HCT116 (cell line): ENCODE measurements around the gene IFI30. TPM values are rescaled to one million over a fixed set of nuclear protein-coding genes. Genes with fewer than 3 reads are reported as not detected.

Experiments
- ATAC-seq: fragments of 200-7000 bp; cut with Tn5 transposase; 2 replicates; pipeline ENCODE4 v1.9.1; 2020; ENCODE audit warnings: mild to moderate bottlenecking, moderate library complexity
- BruUV-seq: library from RNA; stranded (reverse); fragments of 400-500 nt; replicated peaks from 2 replicates; lab custom pipeline; 2021; lab: Mats Ljungman, UMichigan
- CTCF ChIA-PET: fragments of 300-600 bp; sonication (Branson Sonifier 250); formaldehyde crosslinking; loops from one replicate; lab custom pipeline; 2021; ENCODE audit warnings: antibody characterized with exemption; lab: Charles Lee
- POLR2A ChIA-PET: fragments of 300-600, 350-600 bp; sonication (Branson Sonifier 250); formaldehyde crosslinking; loops from one replicate; lab custom pipeline; 2021; ENCODE audit warnings: antibody characterized with exemption; lab: Charles Lee
- RAD21 ChIA-PET, 2 experiments: fragments of 300-600 bp; sonication (Branson Sonifier 250); formaldehyde crosslinking; loops; one replicate each; lab custom pipeline; 2023; ENCODE audit warnings: low total read pairs in 2 of 2; ENCODE audit not compliant: uncharacterized antibody in 2 of 2, unreplicated experiment in 2 of 2, low non-redundant PET in 1 of 2; lab: Charles Lee
- DNase-seq: peaks from one replicate; pipeline ENCODE4 v3.0.0-alpha.2; 2010; ENCODE audit warnings: low read depth, low spot score
- H2AFZ ChIP-seq: fragments of 200-600 bp; shearing (Covaris generic), sonication (generic); 2 replicates; pipeline ENCODE4 v1.6.1; 2017; ENCODE audit warnings: low read depth, mixed run types, mixed read lengths, antibody characterized with exemption, low read length; ENCODE audit not compliant: poor library complexity, severe bottlenecking
- H3K27ac ChIP-seq: 2 replicates; pipeline ENCODE4 v1.5.1; 2012; ENCODE audit warnings: low read depth, low read length
- H3K27me3 ChIP-seq: fragments of 200-600 bp; sonication (generic); 2 replicates; pipeline ENCODE4 v1.6.1; 2016; ENCODE audit warnings: mixed run types, low read length, mixed read lengths; ENCODE audit not compliant: insufficient read depth
- H3K36me3 ChIP-seq, 2 experiments: fragments of 200-500 bp in 1 of 2; fragments of 200-600 bp in 1 of 2; sonication (Bioruptor generic) in 1 of 2; sonication (generic) in 1 of 2; 2 replicates each; pipeline versions ENCODE4 v1.5.1 to v1.6.1; 2014 to 2016; ENCODE audit warnings: low read length in 2 of 2, inconsistent platforms in 1 of 2, mixed read lengths in 1 of 2, mixed run types in 1 of 2; ENCODE audit not compliant: insufficient read depth in 2 of 2, control insufficient read depth in 1 of 2
- H3K4me1 ChIP-seq, 2 experiments: fragments of 200-600 bp in 1 of 2; sonication (generic) in 1 of 2; 2 replicates each; pipeline versions ENCODE4 v1.5.1 to v1.6.1; 2012 to 2017; ENCODE audit warnings: low read length in 2 of 2, inconsistent platforms in 1 of 2, mild to moderate bottlenecking in 1 of 2, mixed read lengths in 1 of 2, mixed run types in 1 of 2, moderate library complexity in 1 of 2; ENCODE audit not compliant: insufficient read depth in 2 of 2, control insufficient read depth in 1 of 2
- H3K4me2 ChIP-seq: fragments of 200-600 bp; sonication (generic); 2 replicates; pipeline ENCODE4 v1.6.1; 2017; ENCODE audit warnings: mixed run types, low read length, mixed read lengths
- H3K4me3 ChIP-seq, 2 experiments: fragments of 200-600 bp in 1 of 2; sonication (generic) in 1 of 2; replicated peaks in 1 of 2; 2 replicates each; pipeline ENCODE4 v1.5.1; 2011 to 2016; ENCODE audit warnings: low read length in 2 of 2, control low read depth in 1 of 2, low read depth in 1 of 2, mild to moderate bottlenecking in 1 of 2, mixed read lengths in 1 of 2, mixed run types in 1 of 2
- H3K79me2 ChIP-seq: fragments of 200-600 bp; sonication (generic); 2 replicates; pipeline ENCODE4 v1.6.1; 2017; ENCODE audit warnings: mild to moderate bottlenecking, mixed run types, low read length, moderate library complexity, mixed read lengths; ENCODE audit not compliant: insufficient read depth
- H3K9ac ChIP-seq: fragments of 200-600 bp; sonication (generic); 2 replicates; pipeline ENCODE4 v1.6.1; 2016; ENCODE audit warnings: low read length, mixed read lengths
- H3K9me2 ChIP-seq: fragments of 200-600 bp; sonication (generic), shearing (Covaris generic); 2 replicates; pipeline ENCODE4 v1.6.1; 2017; ENCODE audit warnings: mixed run types, mild to moderate bottlenecking, moderate library complexity; ENCODE audit not compliant: insufficient read depth
- H3K9me3 ChIP-seq, 2 experiments: fragments of 200-500 bp in 1 of 2; fragments of 200-600 bp in 1 of 2; sonication (Bioruptor generic) in 1 of 2; sonication (generic) in 1 of 2; 2 replicates each; pipeline ENCODE4 v1.6.1; 2014 to 2017; ENCODE audit warnings: low read length in 2 of 2, mixed read lengths in 2 of 2, inconsistent platforms in 1 of 2, low read depth in 1 of 2, mild to moderate bottlenecking in 1 of 2, mixed run types in 1 of 2, moderate library complexity in 1 of 2; ENCODE audit not compliant: control insufficient read depth in 1 of 2, insufficient read depth in 1 of 2
- H4K20me1 ChIP-seq: fragments of 200-600 bp; sonication (generic), shearing (Covaris generic); 2 replicates; pipeline ENCODE4 v1.6.1; 2017; ENCODE audit warnings: mixed run types, mild to moderate bottlenecking, moderate library complexity; ENCODE audit not compliant: insufficient read depth
- RAD21 ChIP-seq: IDR thresholded peaks from 2 replicates; pipeline ENCODE4 v1.6.1; 2012; ENCODE audit warnings: low read depth, mild to moderate bottlenecking
- SIN3A ChIP-seq: IDR thresholded peaks from 2 replicates; pipeline ENCODE4 v1.6.1; 2012; ENCODE audit warnings: low read depth
- SP1 ChIP-seq: IDR thresholded peaks from 2 replicates; pipeline ENCODE4 v1.6.1; 2012; ENCODE audit warnings: low read depth
- SRF ChIP-seq: IDR thresholded peaks from 2 replicates; pipeline ENCODE4 v1.6.1; 2012; ENCODE audit warnings: low read depth
- ZFX ChIP-seq: fragments of 450-650 bp; IDR thresholded peaks from 2 replicates; pipeline ENCODE4 v1.6.1; 2017
- intact Hi-C: fragments of 100-400 bp; cut with micrococcal nuclease; formaldehyde crosslinking; loops from 2 replicates; pipeline ENCODE4 v1.10.0; 2022
- total RNA-seq: library from RNA; stranded (reverse); gene quantifications from one replicate; pipeline ENCODE4 v1.2.1, GENCODE V29; 2021; ENCODE audit not compliant: unreplicated experiment
- TF ChIP-seq, protein P1 (sequence below): IDR thresholded peaks from 2 replicates; pipeline ENCODE4 v1.6.1; 2012; ENCODE audit warnings: low read depth

The IFI30 gene
- total RNA-seq, 1 experiment from 2014 or later: 64.6 TPM

DNA sequence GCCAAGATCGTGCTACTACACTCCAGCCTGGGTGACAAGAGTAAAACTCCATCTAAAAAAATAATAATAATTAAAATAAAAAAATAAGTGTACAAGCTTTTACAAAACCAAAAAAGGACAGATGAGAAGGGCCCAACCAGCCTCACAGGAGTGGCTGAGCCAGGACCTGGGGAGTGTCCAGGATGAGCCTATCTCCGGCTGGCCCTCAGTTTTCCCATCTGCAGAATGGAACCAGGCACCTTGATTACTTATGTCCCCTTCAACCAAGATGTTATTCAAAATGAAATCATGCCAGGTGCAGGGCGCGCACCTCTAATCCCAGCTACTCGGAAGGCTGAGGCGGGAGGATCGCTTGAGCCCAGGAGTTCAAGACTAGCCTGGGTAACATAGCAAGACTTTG is 9.5 kb upstream of the IFI30 start:
- TF ChIP-seq SIN3A (no peak), RAD21 (no peak), SRF (no peak), SP1 (no peak), ZFX (no peak)
- TF ChIP-seq, protein P1, sequence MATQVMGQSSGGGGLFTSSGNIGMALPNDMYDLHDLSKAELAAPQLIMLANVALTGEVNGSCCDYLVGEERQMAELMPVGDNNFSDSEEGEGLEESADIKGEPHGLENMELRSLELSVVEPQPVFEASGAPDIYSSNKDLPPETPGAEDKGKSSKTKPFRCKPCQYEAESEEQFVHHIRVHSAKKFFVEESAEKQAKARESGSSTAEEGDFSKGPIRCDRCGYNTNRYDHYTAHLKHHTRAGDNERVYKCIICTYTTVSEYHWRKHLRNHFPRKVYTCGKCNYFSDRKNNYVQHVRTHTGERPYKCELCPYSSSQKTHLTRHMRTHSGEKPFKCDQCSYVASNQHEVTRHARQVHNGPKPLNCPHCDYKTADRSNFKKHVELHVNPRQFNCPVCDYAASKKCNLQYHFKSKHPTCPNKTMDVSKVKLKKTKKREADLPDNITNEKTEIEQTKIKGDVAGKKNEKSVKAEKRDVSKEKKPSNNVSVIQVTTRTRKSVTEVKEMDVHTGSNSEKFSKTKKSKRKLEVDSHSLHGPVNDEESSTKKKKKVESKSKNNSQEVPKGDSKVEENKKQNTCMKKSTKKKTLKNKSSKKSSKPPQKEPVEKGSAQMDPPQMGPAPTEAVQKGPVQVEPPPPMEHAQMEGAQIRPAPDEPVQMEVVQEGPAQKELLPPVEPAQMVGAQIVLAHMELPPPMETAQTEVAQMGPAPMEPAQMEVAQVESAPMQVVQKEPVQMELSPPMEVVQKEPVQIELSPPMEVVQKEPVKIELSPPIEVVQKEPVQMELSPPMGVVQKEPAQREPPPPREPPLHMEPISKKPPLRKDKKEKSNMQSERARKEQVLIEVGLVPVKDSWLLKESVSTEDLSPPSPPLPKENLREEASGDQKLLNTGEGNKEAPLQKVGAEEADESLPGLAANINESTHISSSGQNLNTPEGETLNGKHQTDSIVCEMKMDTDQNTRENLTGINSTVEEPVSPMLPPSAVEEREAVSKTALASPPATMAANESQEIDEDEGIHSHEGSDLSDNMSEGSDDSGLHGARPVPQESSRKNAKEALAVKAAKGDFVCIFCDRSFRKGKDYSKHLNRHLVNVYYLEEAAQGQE: no peak
- Histone ChIP-seq H3K9me3 (no peaks in the 10 kb centered on the region), H3K4me1 (peaks cover 5 to 18% of the 10 kb centered on the region in 2 experiments; a peak in 3 of 4 replicates), H3K79me2 (peaks cover 3% of the 10 kb centered on the region; the same call in 1 of the 2 replicates), H2AFZ (no peak overlapping the region), H3K4me3 (no peak overlapping the region), H3K9me2 (no peaks in the 10 kb centered on the region), H4K20me1 (no peaks in the 10 kb centered on the region), H3K36me3 (peaks cover 25 to 34% of the 10 kb centered on the region in 2 experiments; a peak in 3 of 4 replicates), H3K9ac (no peak overlapping the region), H3K27me3 (no peaks in the 10 kb centered on the region), H3K27ac (no peak overlapping the region), H3K4me2 (no peak overlapping the region)
- intact Hi-C loops: no loop called here
- ChIA-PET POLR2A (no interaction called here), CTCF (interaction anchor here (1.1 to 1.4 kb wide), 2 partner anchors 51 to 91 kb away, joined by 3 read pairs; a partner anchor contains a TSS), RAD21 (no interaction called here)
- ATAC-seq: no peak
- no peak for DNase-seq
- no TSS peak for BruUV-seq
